Gastrocnemius medialis (tissue), 4 donors: Measurements from ENCODE around the gene C17orf78. TPM values are rescaled to one million over a fixed set of nuclear protein-coding genes. Genes with fewer than 3 reads are reported as not detected.
A peak's percentile ranks its signal among the peaks of the same experiment; 100 is the strongest.

Source experiments
- ATAC-seq, 2 donors: fragments of 150-250 bp; one replicate each; pipeline ENCODE4 v1.9.1; 2016
- DNase-seq, 2 donors: peaks; one replicate each; pipeline ENCODE4 v3.0.0-alpha.2; 2019
- H3K27ac ChIP-seq, 4 donors: fragments of 200-600 bp; sonication (generic); 1 replicate in 1 of 4; 2 replicates in 3 of 4; pipeline ENCODE4 v1.5.1; 2016 to 2018; ENCODE audit warnings: mild to moderate bottlenecking in 2 of 4, moderate library complexity in 1 of 4
- H3K27me3 ChIP-seq, 3 donors: fragments of 200-600 bp; sonication (generic) in 2 of 3; 1 replicate in 1 of 3; 2 replicates in 2 of 3; pipeline versions ENCODE4 v1.5.1 to v1.6.0; 2016 to 2019; ENCODE audit warnings: mild to moderate bottlenecking in 1 of 3, moderate library complexity in 1 of 3
- H3K36me3 ChIP-seq, 2 donors: fragments of 200-600 bp; sonication (generic) in 1 of 2; one replicate each; pipeline ENCODE4 v1.5.1; 2017 to 2018
- H3K4me1 ChIP-seq, 2 donors: fragments of 200-600 bp; sonication (generic) in 1 of 2; one replicate each; pipeline ENCODE4 v1.5.1; 2016 to 2017; ENCODE audit warnings: mild to moderate bottlenecking in 2 of 2
- H3K4me3 ChIP-seq, 4 donors: fragments of 200-600 bp; sonication (generic) in 3 of 4; 1 replicate in 1 of 4; 2 replicates in 3 of 4; pipeline ENCODE4 v1.5.1; 2016 to 2019; ENCODE audit warnings: mild to moderate bottlenecking in 2 of 4
- H3K9me3 ChIP-seq, 3 donors: fragments of 200-600 bp; sonication (generic) in 2 of 3; 1 replicate in 1 of 3; 2 replicates in 2 of 3; pipeline ENCODE4 v1.5.1; 2016 to 2019
- POLR2A ChIP-seq, 2 donors: fragments of 450-650 bp; IDR thresholded peaks; one replicate each; pipeline ENCODE4 v1.6.1; 2017; ENCODE audit warnings: antibody characterized with exemption in 2 of 2, mild to moderate bottlenecking in 2 of 2, moderate library complexity in 2 of 2
- in situ Hi-C, 4 donors: fragments of 200-750 bp; cut with MboI; loops; one replicate each; pipeline versions ENCODE4 v1.15.0 to v1.8.0; 2017; ENCODE audit warnings: low sequenced_read_pairs in 4 of 4
- intact Hi-C: fragments of 100-400 bp; cut with DNase I; formaldehyde crosslinking; loops from one replicate; pipeline ENCODE4 v1.15.1; 2023; ENCODE audit warnings: low total_unique reads
- total RNA-seq, 4 donors: library from RNA; depleted of rRNA; stranded (reverse); fragments of >200 nt; gene quantifications; one replicate each; pipeline versions ENCODE4 v1.1.0 to v1.2.3, GENCODE V29; 2016
- TF ChIP-seq, protein P1 (sequence below), 5 experiments: fragments of 450-650 bp in 3 of 5; fragments of 200-600 bp in 2 of 5; sonication (generic) in 2 of 5; IDR thresholded peaks in 4 of 5; conservative IDR thresholded peaks in 1 of 5; 1 replicate in 4 of 5; 2 replicates in 1 of 5; pipeline ENCODE4 v1.5.1; 2016 to 2019; ENCODE audit warnings: antibody characterized with exemption in 5 of 5, mild to moderate bottlenecking in 3 of 5, moderate library complexity in 3 of 5

The C17orf78 gene
- not detected for total RNA-seq

GRCh38 chr17:37375706-37376105, at the start of gene C17orf78:
Gene C17orf78 (plus strand): TSS chr17:37375985. CDS start chr17:37376093, 108 bp downstream.
- ATAC-seq (no peak), DNase-seq (no peak)
- Histone ChIP-seq H3K27me3 (no peaks in the 10 kb centered on the region), H3K4me1 (no peaks in the 10 kb centered on the region), H3K36me3 (no peaks in the 10 kb centered on the region), H3K4me3 (no peak within 1 kb of the TSS), H3K27ac (no peak within 1 kb of the TSS), H3K9me3 (no peaks in the 10 kb centered on the region)
- intact Hi-C loops (no loop called here), in situ Hi-C loops (no loop called here)
- TF ChIP-seq, protein P1, sequence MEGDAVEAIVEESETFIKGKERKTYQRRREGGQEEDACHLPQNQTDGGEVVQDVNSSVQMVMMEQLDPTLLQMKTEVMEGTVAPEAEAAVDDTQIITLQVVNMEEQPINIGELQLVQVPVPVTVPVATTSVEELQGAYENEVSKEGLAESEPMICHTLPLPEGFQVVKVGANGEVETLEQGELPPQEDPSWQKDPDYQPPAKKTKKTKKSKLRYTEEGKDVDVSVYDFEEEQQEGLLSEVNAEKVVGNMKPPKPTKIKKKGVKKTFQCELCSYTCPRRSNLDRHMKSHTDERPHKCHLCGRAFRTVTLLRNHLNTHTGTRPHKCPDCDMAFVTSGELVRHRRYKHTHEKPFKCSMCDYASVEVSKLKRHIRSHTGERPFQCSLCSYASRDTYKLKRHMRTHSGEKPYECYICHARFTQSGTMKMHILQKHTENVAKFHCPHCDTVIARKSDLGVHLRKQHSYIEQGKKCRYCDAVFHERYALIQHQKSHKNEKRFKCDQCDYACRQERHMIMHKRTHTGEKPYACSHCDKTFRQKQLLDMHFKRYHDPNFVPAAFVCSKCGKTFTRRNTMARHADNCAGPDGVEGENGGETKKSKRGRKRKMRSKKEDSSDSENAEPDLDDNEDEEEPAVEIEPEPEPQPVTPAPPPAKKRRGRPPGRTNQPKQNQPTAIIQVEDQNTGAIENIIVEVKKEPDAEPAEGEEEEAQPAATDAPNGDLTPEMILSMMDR (IDR thresholded peaks at IDR 0.05 in 4 of 5, conservative IDR thresholded peaks at IDR 0.05 in 1 of 5) = no peak
- no peak for TF ChIP-seq POLR2A (IDR thresholded peaks at IDR 0.05)

DNA sequence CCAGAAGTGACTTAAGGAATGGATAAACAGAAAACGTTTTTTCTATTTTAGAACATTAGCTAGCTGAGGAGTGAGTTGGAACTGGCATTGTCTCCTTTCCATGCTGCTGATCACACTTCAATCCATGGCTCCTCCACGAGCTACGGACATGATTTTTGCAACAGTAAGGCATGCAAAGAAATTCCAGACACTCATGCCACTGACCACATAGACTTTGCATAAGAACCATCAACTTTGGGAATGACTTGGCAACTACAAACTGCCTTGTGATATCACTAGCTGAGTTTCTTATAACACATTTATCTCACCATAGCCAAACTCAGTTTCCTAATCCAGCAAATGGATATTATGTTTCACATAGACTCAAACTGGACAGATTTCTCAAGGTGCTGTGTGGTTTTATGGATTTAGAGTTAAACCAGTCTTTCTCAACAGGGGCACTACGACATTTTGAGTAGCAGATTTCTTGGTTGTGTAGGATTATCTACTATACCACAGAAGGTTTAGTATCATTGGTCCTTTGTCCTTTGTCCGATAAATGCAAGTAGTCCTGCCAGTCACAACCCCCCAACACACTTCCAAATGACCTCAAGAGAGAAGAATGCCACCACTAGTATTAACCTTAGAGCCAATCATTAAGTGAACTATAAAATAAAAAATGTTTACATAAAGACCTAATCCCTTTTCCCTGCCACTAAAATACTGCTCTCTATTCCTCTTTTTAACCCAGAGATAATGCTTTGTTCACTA, 48.3 kb upstream of the C17orf78 start:
- Histone ChIP-seq H3K27ac (peak overlapping the region; percentile 79 to 87 (median 84)), H3K4me3 (no peak overlapping the region), H3K27me3 (no peaks in the 10 kb centered on the region), H3K9me3 (no peaks in the 10 kb centered on the region), H3K4me1 (peaks cover 16 to 18% of the 10 kb centered on the region in 2 donors), H3K36me3 (no peaks in the 10 kb centered on the region)
- ATAC-seq = peak; percentile 97 to 99
- in situ Hi-C loops = no loop called here
- DNase-seq = peak; percentile 75 to 79
- intact Hi-C loops = loop anchor here (1.0 to 2.0 kb wide), 2 partner anchors 27 to 32 kb away; no protein-coding TSS in a partner anchor
- no peak for TF ChIP-seq POLR2A (IDR thresholded peaks at IDR 0.05)
- TF ChIP-seq, protein P1 (IDR thresholded peaks at IDR 0.05 in 4 of 5, conservative IDR thresholded peaks at IDR 0.05 in 1 of 5) = no peak

DNA sequence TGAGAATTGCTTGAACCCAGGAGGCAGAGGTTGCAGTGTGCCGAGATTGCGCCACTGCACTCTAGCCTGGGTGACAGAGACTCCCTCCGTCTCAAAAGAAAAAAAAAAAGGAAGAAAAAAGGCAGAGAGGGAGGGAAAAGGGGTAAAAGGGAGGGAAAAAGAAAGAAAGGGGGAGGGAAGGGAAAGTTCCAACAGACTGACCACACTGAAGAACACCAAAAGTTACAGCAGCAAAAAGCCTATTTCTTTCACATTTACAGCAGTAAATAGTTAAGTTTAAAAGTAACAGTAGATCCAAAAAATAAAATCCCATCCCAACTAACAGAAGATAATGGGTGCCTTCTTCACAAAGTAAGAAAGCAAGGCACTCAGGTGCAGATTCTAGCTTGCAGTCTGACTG, 36.9 kb upstream of the C17orf78 start:
- in situ Hi-C loops (no loop called here), intact Hi-C loops (no loop called here)
- TF ChIP-seq, protein P1 (IDR thresholded peaks at IDR 0.05 in 4 of 5, conservative IDR thresholded peaks at IDR 0.05 in 1 of 5) = no peak
- TF ChIP-seq POLR2A (IDR thresholded peaks at IDR 0.05) = no peak
- Histone ChIP-seq H3K27me3 (no peaks in the 10 kb centered on the region), H3K4me1 (no peaks in the 10 kb centered on the region), H3K36me3 (peaks cover 0 to 5% of the 10 kb centered on the region in 2 donors), H3K4me3 (no peak overlapping the region), H3K9me3 (no peaks in the 10 kb centered on the region), H3K27ac (no peak overlapping the region)
- DNase-seq (no peak), ATAC-seq (no peak)

DNA sequence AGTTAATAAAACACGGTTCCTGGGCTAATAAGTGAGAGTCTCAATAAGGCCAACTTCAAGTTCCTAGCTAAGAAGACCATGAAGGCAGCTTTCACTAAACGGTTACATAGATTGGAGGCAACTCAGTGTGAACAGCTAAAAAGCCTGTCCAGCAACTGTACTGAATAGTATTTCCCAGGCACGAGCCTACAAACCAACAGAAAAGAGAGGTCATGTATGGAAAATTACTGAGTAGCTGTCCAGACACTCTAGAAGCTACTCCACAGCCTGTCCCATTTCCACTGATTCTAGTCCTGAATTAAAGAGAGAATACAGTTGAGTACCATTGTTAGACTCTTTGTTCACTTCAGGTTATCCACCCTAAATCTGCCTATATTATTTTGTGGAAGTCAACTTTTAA, 36.5 kb upstream of the C17orf78 start:
- in situ Hi-C loops = no loop called here
- Histone ChIP-seq H3K4me3 (no peak overlapping the region), H3K4me1 (no peaks in the 10 kb centered on the region), H3K36me3 (peaks cover 0 to 5% of the 10 kb centered on the region in 2 donors), H3K27me3 (no peaks in the 10 kb centered on the region), H3K9me3 (no peaks in the 10 kb centered on the region), H3K27ac (no peak overlapping the region)
- ATAC-seq (peak in 1 of 2 donors; percentile 79), DNase-seq (no peak)
- intact Hi-C loops = no loop called here
- TF ChIP-seq, protein P1 (IDR thresholded peaks at IDR 0.05 in 4 of 5, conservative IDR thresholded peaks at IDR 0.05 in 1 of 5) = no peak
- no peak for TF ChIP-seq POLR2A (IDR thresholded peaks at IDR 0.05)
